Stimulated activated CD4-positive, alpha-beta T cell treated with anti-CD3 and anti-CD28 coated beads, Interleukin-2, amount 100 ng/mL, for 48 hours (primary cell): Measurements from ENCODE around the gene CMKLR1.

Experiments
- DNase-seq, 2 donors: peaks; one replicate each; pipeline ENCODE4 v3.0.0-alpha.2; 2020

The CMKLR1 gene

DNA sequence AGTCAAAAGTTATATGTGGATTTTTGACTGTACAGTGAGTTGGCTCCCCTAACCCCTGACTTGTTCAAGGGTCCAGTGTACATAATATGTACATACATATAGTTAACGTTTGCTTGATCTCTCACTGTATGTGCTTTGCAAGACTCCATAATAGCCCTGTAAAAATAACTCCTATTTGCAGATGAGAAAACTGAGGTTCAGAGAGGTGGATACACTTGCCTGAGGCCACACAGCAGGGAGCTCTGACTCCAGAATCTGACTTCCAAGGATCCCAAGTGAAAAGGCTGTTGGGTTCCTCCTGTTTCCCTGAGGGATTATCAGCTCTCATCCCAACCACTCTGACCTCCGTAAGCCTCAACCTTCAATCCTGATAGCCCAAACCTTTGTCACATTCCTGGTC, 41.7 kb downstream of the CMKLR1 start:
- no peak for DNase-seq

DNA sequence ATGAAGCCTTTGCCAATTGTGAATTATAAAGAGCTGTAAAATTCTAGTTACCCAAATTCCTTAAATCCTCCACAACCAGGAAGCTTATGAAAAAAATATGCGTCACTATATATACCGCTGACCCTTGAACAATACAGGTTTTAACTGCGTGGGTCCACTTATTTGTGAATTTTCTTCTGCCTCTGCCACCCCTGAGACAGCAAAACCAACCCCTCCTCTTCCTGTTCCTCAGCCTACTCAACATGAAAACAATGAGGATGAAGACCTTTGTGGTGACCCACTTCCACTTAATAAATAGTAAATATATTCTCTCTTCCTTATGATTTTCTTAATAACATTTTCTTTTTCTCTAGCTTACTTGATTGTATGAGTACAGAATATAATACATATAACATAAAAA, 42.2 kb downstream of the CMKLR1 start:
- no peak for DNase-seq

DNA sequence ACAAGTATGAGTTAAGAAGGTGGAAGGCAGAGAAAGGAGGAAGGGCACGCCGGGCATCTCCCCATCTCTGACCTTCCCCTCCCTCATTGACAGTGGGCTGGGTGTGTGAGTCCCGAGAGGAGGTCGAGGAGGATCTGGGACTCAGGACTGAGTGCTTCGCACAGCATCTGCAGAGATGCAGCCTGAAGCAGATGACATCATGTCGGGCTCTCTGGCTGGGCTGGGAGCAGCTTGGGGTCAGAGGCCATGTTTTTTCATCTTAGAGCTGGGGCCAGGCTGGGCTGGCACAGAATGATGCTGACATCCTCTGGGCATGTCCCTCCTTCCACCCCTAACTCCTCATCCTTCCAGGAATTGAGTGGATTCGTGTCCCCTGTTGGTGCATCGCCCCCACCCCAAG, 43.5 kb downstream of the CMKLR1 start:
- DNase-seq: no peak

DNA sequence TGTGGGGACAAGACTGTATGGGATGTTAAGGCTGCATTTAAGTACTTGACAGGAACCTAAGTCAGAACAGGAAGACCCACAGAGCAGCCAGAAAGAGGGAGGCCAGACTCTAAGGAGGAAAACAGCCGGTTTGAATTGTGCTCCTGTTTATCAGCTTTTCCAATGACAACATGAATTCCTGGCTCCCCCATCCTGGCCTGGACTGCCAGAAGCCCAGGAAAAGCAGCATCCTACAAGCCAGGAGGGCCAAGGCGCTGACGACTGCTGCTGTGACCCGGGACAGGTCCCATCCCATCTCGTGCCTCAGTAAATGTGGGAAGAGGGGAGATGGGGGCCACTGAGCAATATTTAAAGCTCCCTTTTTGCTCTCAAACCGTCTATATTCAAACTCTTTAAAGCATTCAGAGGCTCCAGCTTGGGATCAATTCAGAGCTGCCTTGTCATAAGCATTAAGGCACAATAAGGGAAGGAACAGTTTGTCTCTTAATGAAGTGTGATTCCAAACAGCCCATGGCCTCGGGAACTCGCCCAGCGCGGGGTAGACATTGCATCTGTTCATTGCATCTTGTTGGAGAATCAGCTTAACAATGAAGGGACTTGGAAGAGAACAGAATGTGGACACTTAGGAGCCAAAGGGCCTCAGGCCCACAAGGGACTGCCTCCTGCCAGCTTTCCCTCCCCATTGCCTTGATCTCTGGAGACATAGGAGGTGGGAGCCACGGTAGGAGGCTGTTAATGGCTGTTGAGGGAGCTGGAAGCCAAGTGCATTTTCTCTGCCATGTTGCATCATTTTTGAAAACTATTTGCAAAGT, 49.6 kb downstream of the CMKLR1 start:
- DNase-seq: no peak

DNA sequence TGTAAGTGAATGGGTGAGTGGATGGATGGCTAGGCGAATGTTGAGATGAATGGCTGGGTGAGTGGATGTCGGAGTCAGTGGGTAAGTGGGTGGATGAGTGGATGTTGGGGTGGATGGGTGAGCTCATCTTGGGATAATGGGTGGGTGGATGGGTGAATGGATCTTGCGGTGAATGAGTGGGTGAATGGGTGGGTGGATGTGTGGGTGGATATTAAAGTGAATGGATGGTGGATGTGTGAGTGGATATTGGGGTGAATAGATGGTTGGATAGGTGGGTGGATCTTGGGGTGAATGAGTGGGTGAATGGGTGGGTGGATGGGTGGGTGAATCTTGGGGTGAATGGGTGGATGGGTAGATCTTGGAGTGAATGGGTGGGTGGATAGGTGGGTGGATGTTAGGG, 51.9 kb downstream of the CMKLR1 start:
- DNase-seq: no peak

DNA sequence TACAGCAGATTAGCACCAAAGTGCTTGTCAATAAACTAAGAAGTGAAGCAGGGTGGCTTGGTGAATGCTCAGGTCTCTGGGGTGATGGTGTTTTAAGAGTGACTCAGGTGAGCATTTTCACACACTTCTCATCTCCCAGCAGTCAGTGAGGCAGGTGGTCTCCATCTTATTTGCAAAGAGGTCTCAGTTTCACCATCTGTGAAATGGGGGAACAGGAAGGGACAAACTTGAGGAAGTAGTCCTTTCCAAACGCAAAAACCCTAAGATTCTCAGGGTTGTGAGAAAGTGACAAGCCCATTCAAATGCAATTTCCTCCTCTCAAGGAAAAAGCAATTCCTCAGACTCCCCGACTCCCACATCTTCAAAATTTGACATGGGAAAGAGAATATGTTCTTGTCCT, 54.1 kb downstream of the CMKLR1 start:
- no peak for DNase-seq

DNA sequence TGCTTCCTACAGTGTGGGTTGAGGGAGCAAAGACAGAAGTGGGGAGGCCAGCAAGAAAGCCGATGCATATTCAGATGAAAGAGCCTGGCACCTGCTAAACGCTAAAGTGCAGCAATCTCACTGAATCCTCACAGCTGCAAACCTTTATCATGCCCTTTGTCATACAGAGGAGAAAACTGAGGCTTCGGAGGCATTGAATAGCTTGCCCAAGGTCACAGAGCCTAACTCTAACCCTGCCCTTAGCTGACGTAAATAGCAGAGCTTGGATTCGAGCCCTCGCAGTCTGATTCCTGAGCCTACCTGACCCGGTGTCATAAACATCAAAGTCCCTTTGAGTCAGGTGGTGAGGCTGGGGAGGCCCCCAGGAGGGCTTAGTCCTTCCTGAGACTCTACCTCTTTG, 54.9 kb downstream of the CMKLR1 start:
- DNase-seq: no peak

DNA sequence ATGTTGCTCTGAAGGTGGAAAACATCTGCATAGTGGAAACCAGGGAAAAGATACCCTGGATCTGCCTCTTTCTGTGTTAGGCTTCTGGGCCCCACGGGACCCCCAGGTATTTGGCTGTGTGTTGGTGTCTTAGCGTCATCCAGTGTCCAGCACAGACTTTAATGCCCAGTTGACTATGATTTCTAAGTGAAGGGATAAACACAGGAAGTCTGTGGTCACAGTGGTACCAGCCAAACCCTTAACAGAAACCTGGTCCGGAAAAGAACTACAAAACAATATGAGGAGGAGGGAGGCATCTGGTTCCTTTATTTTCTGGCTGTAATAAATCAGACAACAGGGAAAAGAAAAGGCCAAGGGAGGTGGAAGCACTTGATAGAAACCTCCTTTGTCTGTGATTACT, 56.4 kb downstream of the CMKLR1 start:
- no peak for DNase-seq

DNA sequence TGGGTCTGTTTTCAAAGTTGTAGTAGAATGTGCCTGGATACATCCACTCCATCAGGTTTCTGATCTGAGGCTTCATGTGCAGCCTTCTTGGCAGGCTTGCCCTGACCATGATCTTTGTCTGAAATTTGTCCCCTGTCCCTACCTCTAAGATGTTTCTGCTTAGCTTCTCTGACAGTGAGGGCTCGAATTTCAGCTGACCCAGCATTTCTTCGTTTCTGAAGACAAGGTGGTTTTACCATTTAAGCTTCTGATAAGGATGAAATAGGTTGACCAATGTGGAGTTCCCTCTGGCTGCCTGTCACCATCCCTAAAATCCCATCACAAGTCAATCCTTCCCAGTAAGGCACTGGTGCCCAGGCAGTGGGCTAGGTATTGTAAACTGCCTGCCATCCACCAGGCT, 57.0 kb downstream of the CMKLR1 start:
- no peak for DNase-seq

DNA sequence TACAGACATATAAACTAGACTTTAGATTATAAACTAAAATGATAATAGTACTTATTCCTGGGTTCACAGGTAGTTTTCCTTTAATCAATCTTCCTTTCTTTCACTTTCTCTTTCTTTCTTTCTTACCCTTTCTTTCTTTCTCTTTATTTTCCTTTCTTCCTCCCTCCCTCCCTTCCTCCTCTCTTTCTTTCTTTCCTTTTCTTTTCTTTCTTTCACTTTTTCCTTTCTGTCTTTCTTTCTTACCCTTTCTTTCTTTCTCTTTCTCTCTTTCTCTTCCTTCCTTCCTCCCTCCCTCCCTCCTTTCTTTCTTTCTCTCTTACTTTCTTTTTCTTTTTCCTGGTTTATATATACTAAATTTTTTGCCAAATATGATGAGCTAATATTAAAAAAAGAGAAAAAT, 61.5 kb downstream of the CMKLR1 start:
- no peak for DNase-seq

DNA sequence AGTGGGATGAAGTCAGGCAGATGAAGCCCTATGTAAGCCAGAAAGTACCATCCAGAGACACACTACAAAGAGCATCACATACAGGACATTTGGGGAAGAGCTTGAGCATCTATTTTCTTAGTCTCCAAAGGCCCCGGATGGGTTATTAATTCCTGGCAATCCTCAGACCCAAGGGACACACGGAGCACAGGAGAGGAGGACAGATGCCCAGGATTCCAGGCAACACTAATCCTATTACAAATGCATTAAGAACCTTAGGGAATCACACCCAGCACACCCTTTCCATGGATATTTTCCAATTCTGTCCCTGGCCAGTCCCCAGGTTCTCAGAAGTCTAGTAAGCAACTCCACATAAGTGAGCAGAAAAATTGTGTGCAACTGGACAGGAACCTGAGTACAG, 65.9 kb downstream of the CMKLR1 start:
- DNase-seq: no peak

DNA sequence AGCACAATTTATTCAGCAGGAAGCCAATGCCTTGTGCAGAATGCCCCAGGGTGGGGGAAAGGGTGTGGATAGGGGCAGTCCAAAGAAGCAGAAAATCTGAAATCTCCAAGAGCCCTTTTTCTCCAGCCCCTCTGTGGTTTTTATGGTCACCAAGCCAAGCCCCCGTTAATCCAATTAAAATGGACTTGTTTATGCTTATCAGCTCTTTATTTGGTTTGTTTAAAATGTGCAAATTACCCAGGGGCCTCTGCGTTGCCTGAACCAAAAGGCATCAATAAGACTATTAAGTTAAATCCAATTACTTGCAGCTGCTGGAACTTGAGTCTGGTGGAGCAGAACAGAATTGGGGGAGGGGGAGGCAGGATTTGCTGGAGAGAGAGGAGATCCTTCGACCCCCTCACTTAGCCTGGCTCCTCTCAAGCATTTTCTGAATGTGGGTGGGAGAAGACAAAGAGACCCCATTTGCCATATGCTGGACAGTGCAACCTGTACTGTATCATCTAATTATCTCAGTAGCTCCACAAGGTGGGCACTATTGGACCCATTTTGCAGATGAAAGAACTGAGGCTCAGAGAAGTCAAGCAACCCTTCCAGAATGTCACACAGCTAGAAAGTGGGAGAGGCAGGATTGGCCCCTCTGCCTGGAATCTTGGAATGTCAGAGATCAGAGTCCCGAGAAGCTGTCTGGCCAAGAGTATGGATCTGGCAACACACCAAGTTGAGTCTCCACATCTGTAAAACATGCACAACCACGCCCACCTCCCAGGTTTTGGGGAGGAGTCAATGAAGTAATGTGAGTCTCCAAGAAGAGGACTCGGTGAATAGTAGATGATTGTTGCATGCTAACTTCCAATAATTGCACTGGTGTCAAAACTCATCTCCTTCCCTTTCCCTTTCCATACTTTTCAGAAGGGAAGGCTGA, 66.9 kb downstream of the CMKLR1 start:
- no peak for DNase-seq

DNA sequence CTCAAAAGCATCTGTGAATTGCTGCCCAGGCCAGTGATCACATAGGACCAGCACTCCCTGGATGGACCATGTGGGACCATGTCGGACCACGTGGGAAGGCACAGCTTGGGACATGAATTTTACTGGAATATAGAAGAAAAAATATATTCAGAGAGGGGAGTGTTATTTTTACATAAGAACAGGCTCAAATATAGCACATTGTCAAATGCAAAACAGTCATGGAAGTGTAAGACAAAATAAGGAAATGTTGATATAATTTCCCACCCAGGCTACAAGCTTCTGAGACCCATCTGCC, 68.3 kb downstream of the CMKLR1 start:
- DNase-seq: no peak

DNA sequence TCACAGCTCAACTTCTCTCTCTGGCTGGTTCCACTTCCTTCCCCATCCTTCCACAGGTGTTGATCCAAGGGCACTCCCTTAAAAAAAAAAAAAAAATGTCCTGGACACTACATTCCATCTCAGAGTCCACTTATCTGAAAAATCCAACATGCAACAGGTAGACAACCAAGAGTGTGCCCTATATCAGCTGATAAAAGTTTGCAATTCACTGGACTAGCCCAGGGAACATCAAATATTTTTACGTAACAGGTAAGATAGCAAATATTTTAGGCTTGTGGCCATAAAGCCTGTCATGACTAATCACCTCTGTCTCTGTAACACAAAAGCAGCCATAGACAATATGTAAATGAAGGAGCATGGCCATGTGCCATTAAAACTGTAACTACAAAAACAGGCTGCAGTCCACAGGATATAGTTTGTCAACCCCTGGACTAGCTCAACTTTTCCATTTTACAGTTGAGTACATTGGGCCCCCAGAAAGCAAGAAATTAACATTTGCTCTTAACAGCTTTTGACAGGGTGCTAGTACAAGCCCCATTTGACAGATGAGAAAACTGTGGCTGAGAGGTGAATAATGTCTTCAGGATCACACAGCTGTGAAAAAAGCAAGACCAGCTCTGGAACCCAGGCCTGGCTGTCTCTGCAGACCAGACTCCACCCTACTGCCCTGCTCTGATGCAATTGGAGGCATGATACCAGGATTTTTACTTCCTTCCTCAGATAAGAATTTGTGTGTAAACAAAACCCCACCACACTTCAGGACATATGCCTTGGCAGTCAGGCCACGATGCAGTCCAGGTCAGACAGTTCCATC, 68.9 kb downstream of the CMKLR1 start:
- DNase-seq: no peak

DNA sequence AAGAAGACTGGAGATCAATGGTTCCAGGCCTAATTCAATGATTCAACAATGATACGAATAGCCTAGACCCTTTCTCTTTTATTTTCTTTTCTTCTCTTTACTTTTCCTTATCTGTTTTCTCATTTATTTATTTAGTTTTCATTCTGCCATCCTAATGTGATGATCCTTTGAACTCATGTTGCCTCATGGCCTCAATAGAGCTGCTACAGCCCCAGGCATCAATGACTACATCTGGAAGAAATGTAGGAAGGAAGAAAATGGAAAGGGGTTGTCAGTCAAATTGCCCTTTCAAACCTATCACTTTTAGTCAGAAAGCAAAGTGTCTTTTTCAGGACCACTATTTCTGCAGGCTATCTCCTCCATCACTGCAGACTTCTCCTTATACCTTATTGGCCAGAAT, 69.9 kb downstream of the CMKLR1 start:
- no peak for DNase-seq

DNA sequence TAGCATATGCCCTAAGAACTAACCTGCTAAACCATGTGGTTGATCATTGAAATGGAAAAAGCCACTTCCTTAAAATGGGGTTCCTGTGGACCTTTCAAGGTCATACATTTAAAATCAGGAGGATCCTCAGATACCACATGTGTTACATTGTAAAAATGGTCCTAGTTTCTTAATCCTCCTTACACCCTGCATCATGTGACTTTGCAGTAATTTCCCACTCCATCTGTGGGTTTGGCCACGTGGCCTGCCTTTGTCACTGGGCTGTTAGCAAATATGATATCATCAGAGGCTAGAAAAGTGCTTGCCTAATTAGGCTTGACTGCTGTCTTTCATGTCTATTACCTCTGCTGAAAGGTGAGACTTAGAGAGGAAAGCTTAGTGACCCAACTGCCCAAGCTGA, 70.7 kb downstream of the CMKLR1 start:
- no peak for DNase-seq

DNA sequence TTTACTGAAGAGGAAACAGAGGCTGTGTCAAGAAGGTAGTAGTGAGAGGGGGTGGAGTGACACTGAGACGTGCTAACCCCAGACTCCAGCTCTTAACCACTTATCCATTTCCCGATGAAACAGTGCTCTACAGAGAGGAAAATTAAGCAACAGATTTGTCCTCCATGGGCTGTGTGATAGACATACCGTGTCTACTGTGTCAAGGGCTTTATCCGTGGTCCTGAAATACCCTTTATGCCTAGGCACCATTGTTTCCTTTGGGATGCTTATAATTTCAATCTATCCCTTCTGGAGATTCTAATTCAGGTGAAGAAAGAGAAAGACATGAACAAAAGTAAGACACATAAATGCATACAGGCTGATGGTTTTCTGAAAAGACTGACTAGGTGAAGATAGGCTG, 71.7 kb downstream of the CMKLR1 start:
- no peak for DNase-seq

DNA sequence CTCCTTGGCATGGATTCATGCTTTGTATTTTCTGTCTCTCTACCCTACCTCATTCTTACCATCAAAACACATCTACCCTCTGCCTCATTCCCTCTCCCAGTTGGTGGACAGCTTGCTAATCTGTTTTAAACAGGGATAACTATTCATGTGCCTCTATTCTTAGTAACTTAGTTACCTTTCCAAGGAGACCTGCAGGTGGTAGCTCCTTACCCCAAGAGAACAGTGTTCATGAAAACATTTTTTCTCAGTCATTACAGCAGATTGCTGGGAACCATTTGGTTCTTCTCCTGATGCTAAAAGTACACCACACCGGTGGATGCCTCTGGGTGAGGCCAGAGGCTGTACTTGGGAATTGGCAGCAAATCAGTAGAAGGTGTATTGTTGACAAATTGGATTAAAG, 73.0 kb downstream of the CMKLR1 start:
- no peak for DNase-seq

DNA sequence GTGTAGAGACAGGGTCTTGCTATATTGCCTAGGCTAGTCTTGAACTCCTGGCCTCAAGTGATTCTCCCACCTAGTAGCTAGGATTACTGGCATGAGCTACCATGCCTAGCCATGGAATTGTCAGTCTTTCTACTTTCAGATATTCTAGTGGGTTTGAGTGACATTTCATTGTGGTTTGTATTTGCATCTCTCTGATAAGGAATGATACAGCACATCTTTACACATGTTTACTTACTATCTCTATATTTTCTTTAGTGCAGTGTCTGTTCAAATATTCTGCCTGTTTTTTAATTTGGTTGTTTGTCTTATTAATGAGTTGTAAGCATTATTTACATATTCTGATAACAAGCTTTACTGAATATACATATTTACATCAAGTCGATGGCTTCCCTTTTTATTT, 73.6 kb downstream of the CMKLR1 start:
- DNase-seq: no peak

DNA sequence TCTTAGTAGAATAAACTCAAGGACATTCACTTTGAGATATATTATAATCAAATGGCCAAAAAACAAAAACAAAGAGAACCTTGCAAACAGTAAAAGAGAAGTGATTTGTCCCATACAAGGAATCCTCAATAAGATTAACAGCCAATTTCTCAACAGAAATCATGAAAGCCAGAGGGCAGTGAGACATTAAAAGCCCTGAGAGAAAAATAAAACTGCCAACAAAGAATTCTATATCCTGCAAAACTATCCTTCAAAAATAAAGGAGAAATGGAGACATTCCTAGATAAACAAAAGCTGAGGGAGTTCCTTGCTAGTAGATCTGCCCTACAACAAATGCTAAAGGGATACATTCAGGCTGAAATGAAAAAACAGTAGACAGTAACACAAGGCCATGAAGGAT, 78.1 kb downstream of the CMKLR1 start:
- no peak for DNase-seq

DNA sequence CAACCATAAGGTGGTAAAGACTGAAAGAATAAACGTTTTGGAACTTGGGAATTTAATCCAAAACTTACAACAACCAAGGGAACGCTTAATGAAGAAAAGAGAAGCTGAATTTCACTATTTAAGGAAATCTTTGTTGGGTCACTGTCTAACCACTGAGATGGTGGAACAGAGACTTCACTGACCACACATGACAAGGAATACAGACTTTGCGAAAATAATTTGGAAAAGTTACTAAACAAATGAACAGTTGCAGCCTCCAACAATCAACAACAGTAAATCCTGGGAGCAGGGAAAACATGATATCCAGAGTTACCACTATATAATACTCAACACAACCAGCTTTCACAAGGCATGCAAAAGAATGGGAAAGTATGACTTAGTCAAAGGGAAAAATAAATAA, 79.1 kb downstream of the CMKLR1 start:
- no peak for DNase-seq

DNA sequence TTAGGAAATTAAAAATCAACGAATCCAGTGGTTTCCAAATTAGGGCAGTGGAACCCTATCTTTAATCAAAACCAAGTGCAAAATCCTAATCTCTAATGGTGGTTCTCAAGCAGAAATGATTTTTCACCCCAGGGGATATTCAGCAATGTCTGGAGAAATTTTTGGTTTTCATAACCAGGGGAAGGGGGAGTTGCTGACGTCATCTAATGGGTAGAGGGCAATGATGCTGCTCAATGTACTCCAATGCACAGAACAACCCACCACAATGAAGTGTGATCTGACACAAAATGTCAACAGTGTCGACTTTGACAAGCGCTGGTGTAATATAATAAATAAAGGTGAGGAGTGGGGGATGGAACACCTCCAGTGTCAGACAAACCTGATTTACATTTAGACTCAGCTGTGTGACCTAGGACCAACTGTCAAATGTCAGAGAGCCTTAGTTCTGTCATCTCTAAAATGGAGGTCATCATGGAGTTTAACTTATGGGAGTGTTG, 81.5 kb downstream of the CMKLR1 start:
- no peak for DNase-seq

DNA sequence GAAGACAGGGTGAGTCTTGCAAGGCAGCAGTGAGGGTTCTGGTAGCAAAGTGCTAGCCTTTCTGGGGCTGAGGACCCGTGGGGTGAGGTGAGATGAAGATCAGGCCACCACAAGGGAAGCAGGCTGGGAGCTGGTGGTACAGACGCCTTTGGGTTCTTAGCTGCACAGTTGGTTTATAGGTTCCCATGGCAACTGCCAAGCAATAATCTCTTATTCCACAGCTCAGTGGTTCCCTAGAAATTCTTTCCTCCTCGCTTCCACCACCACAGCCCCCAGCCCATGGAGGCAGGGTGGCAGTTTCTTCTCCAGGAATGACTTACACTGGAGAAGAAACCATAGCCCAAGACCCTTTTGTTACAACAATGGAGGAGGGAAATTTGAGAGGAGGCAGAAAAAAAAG, 82.1 kb downstream of the CMKLR1 start:
- no peak for DNase-seq

DNA sequence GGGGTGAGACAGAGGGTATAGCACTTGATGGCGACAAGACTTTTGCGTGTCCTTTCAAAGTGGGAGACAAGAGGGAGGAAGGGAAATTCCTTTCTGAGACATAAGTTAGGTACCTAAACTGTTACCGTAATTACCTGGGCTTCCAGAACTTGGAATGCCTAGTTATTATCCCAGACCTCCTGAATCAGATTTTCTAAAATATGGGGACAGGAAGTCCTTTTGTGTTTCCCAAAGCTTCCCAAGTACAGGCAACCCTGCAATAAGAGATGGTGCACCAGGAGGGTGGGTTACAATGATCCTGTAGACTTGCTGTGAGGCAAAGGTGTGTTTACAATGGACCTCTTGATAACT, 83.9 kb downstream of the CMKLR1 start:
- DNase-seq: no peak
